HEK293 (cell line): ENCODE results near the gene DNAJC5.
A peak's percentile ranks its signal among the peaks of the same experiment; 100 is the strongest.

Experiments used
- EGR2 ChIP-seq: fragments of 450-650 bp; formaldehyde crosslinking; IDR thresholded peaks from 2 replicates; pipeline ENCODE4 v1.5.1; 2016; ENCODE audit warnings: low read depth, missing biosample characterization, missing genetic modification characterization
- FEZF1 ChIP-seq: fragments of 450-650 bp; formaldehyde crosslinking; IDR thresholded peaks from 2 replicates; pipeline ENCODE4 v1.5.1; 2016; ENCODE audit warnings: missing biosample characterization, missing genetic modification characterization
- GFI1B ChIP-seq: fragments of 450-650 bp; formaldehyde crosslinking; IDR thresholded peaks from 2 replicates; pipeline ENCODE4 v1.5.1; 2016; ENCODE audit warnings: missing biosample characterization, missing genetic modification characterization
- GLI2 ChIP-seq: fragments of 450-650 bp; formaldehyde crosslinking; IDR thresholded peaks from 2 replicates; pipeline ENCODE4; 2017; ENCODE audit warnings: missing biosample characterization, missing genetic modification characterization, low read depth, borderline replicate concordance
- GLIS1 ChIP-seq: fragments of 450-650 bp; formaldehyde crosslinking; IDR thresholded peaks from 2 replicates; pipeline ENCODE4 v1.5.1; 2016; ENCODE audit warnings: missing biosample characterization, missing genetic modification characterization
- KLF16 ChIP-seq: fragments of 450-650 bp; formaldehyde crosslinking; IDR thresholded peaks from 2 replicates; pipeline ENCODE4 v1.5.1; 2017; ENCODE audit warnings: missing biosample characterization, missing genetic modification characterization
- KLF9 ChIP-seq: fragments of 450-650 bp; formaldehyde crosslinking; IDR thresholded peaks from 2 replicates; pipeline ENCODE4 v1.5.1; 2016; ENCODE audit warnings: missing biosample characterization, missing genetic modification characterization, low read depth
- MZF1 ChIP-seq: fragments of 450-650 bp; formaldehyde crosslinking; IDR thresholded peaks from 2 replicates; pipeline ENCODE4 v1.5.1; 2017; ENCODE audit warnings: missing biosample characterization, missing genetic modification characterization, borderline replicate concordance
- OVOL3 ChIP-seq: fragments of 450-650 bp; formaldehyde crosslinking; IDR thresholded peaks from 2 replicates; pipeline ENCODE4 v1.5.1; 2016; ENCODE audit warnings: missing biosample characterization, missing genetic modification characterization
- TCF7L2 ChIP-seq: IDR thresholded peaks from 2 replicates; pipeline ENCODE4 v1.6.1; 2011; ENCODE audit warnings: low read depth, mild to moderate bottlenecking, inconsistent platforms, low read length, moderate library complexity, borderline replicate concordance
- TRIM28 ChIP-seq: IDR thresholded peaks from 2 replicates; pipeline ENCODE4 v1.6.1; 2011; ENCODE audit warnings: low read length, control low read depth, borderline replicate concordance
- ZFP41 ChIP-seq: fragments of 450-650 bp; formaldehyde crosslinking; IDR thresholded peaks from 2 replicates; pipeline ENCODE4 v1.5.1; 2016; ENCODE audit warnings: missing biosample characterization, missing genetic modification characterization, borderline replicate concordance
- ZFP69B ChIP-seq: fragments of 450-650 bp; formaldehyde crosslinking; IDR thresholded peaks from 2 replicates; pipeline ENCODE4 v1.5.1; 2016; ENCODE audit warnings: missing biosample characterization, missing genetic modification characterization
- ZNF112 ChIP-seq: fragments of 450-650 bp; formaldehyde crosslinking; IDR thresholded peaks from 2 replicates; pipeline ENCODE4 v1.5.0; 2017; ENCODE audit warnings: missing biosample characterization, missing genetic modification characterization
- ZNF16 ChIP-seq: fragments of 450-650 bp; formaldehyde crosslinking; IDR thresholded peaks from 2 replicates; pipeline ENCODE4 v1.5.1; 2016; ENCODE audit warnings: low read depth, missing biosample characterization, missing genetic modification characterization
- ZNF169 ChIP-seq: fragments of 450-650 bp; formaldehyde crosslinking; IDR thresholded peaks from 2 replicates; pipeline ENCODE4 v1.5.1; 2016; ENCODE audit warnings: missing biosample characterization, missing genetic modification characterization
- ZNF19 ChIP-seq: fragments of 450-650 bp; formaldehyde crosslinking; IDR thresholded peaks from 2 replicates; pipeline ENCODE4; 2016; ENCODE audit warnings: missing biosample characterization, missing genetic modification characterization, low read depth
- ZNF311 ChIP-seq: fragments of 450-650 bp; formaldehyde crosslinking; IDR thresholded peaks from 2 replicates; pipeline ENCODE4 v1.5.1; 2017; ENCODE audit warnings: missing biosample characterization, missing genetic modification characterization, borderline replicate concordance
- ZNF324 ChIP-seq: fragments of 450-650 bp; formaldehyde crosslinking; IDR thresholded peaks from 2 replicates; pipeline ENCODE4 v1.5.1; 2016; ENCODE audit warnings: missing biosample characterization, missing genetic modification characterization
- ZNF37A ChIP-seq: fragments of 450-650 bp; IDR thresholded peaks from 2 replicates; pipeline ENCODE4 v1.5.1; 2018; ENCODE audit warnings: missing biosample characterization, missing genetic modification characterization
- ZNF416 ChIP-seq: fragments of 450-650 bp; formaldehyde crosslinking; IDR thresholded peaks from 2 replicates; pipeline ENCODE4 v1.5.1; 2016; ENCODE audit warnings: missing biosample characterization, missing genetic modification characterization
- ZNF423 ChIP-seq: fragments of 450-650 bp; formaldehyde crosslinking; IDR thresholded peaks from 2 replicates; pipeline ENCODE4 v1.5.1; 2016; ENCODE audit warnings: missing biosample characterization, missing genetic modification characterization
- ZNF48 ChIP-seq: fragments of 450-650 bp; formaldehyde crosslinking; IDR thresholded peaks from 2 replicates; pipeline ENCODE4 v1.5.1; 2016; ENCODE audit warnings: missing biosample characterization, missing genetic modification characterization
- ZNF549 ChIP-seq: fragments of 450-650 bp; IDR thresholded peaks from 2 replicates; pipeline ENCODE4 v1.5.1; 2018; ENCODE audit warnings: missing biosample characterization, missing genetic modification characterization, mild to moderate bottlenecking, inconsistent platforms, moderate library complexity
- ZNF596 ChIP-seq: fragments of 450-650 bp; IDR thresholded peaks from 2 replicates; pipeline ENCODE4 v1.5.0; 2018; ENCODE audit warnings: missing biosample characterization, mild to moderate bottlenecking, missing genetic modification characterization, moderate library complexity
- ZNF610 ChIP-seq: fragments of 450-650 bp; formaldehyde crosslinking; IDR thresholded peaks from 2 replicates; pipeline ENCODE4 v1.5.1; 2016; ENCODE audit warnings: missing biosample characterization, missing genetic modification characterization, borderline replicate concordance
- ZNF654 ChIP-seq: fragments of 450-650 bp; formaldehyde crosslinking; IDR thresholded peaks from 2 replicates; pipeline ENCODE4 v1.5.1; 2016; ENCODE audit warnings: low read depth, missing biosample characterization, missing genetic modification characterization
- ZNF707 ChIP-seq: fragments of 450-650 bp; formaldehyde crosslinking; IDR thresholded peaks from 2 replicates; pipeline ENCODE4 v1.5.1; 2016; ENCODE audit warnings: missing biosample characterization, missing genetic modification characterization
- ZNF837 ChIP-seq: fragments of 450-650 bp; formaldehyde crosslinking; IDR thresholded peaks from 2 replicates; pipeline ENCODE4 v1.5.1; 2016; ENCODE audit warnings: missing biosample characterization, missing genetic modification characterization
- ZNF843 ChIP-seq: fragments of 450-650 bp; formaldehyde crosslinking; IDR thresholded peaks from 2 replicates; pipeline ENCODE4 v1.5.1; 2016; ENCODE audit warnings: missing biosample characterization, missing genetic modification characterization
- TF ChIP-seq, protein P1 (sequence below): fragments of 450-650 bp; formaldehyde crosslinking; IDR thresholded peaks from 2 replicates; pipeline ENCODE4 v1.5.1; 2016; ENCODE audit warnings: missing biosample characterization, missing genetic modification characterization, borderline replicate concordance
- TF ChIP-seq, protein P2 (sequence below): fragments of 450-650 bp; formaldehyde crosslinking; IDR thresholded peaks from 2 replicates; pipeline ENCODE4 v1.5.1; 2016; ENCODE audit warnings: missing biosample characterization, missing genetic modification characterization
- TF ChIP-seq, protein P3 (sequence below): fragments of 450-650 bp; formaldehyde crosslinking; IDR thresholded peaks from 2 replicates; pipeline ENCODE4 v1.5.1; 2016; ENCODE audit warnings: missing biosample characterization, missing genetic modification characterization, low read depth
- TF ChIP-seq, protein P4 (sequence below): fragments of 450-650 bp; formaldehyde crosslinking; IDR thresholded peaks from 2 replicates; pipeline ENCODE4 v1.5.1; 2017; ENCODE audit warnings: missing biosample characterization, missing genetic modification characterization
- TF ChIP-seq, protein P5 (sequence below): fragments of 450-650 bp; formaldehyde crosslinking; IDR thresholded peaks from 2 replicates; pipeline ENCODE4 v1.5.1; 2016; ENCODE audit warnings: missing biosample characterization, missing genetic modification characterization

Gene DNAJC5

DNA sequence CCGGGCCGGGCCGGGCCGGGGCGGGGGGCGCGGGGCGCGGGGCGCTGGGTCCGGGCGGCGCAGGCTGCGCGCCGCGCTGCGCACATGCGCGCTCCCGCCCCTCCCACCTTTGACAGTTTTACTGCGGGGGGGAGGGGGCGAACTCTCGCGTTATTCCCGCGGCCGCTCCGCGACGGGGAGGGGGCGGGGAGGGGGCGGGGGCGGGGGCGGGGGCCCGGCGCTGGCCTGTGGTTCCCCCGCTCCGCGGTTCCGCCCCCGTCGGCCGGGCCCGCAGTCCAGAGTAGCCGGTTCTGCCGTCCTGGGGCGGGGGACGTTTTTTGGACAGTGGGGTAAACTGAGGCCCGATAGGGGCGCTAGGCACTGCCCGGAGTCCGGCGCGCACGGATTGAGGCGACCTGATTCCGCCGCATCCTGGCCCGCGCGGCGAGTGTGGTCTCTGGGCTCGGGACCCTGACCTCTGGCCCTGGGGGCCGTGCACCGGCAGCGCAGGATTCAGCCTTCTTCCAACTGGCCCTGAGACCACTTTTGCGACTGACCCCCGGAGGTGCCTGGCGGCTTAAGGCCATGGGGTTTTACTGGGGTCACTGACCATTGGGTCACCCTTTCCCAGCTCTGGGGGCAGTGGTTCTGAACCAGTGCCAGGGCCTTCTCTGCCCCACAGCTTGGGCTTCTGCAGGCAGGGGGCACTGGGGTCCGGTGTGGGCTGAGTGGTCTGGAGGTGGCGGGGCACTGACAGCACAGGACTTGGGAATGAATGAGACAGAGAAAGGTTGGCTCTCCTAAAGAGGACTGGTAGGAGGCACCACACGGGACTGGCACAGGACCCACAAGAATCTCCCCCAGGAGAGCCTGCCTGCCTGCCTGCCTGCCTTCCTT lies 75.2 kb downstream of the DNAJC5 start, which contains the start of gene ZNF512B (continued):
- TF ChIP-seq, protein P1, sequence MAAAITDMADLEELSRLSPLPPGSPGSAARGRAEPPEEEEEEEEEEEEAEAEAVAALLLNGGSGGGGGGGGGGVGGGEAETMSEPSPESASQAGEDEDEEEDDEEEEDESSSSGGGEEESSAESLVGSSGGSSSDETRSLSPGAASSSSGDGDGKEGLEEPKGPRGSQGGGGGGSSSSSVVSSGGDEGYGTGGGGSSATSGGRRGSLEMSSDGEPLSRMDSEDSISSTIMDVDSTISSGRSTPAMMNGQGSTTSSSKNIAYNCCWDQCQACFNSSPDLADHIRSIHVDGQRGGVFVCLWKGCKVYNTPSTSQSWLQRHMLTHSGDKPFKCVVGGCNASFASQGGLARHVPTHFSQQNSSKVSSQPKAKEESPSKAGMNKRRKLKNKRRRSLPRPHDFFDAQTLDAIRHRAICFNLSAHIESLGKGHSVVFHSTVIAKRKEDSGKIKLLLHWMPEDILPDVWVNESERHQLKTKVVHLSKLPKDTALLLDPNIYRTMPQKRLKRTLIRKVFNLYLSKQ (tag by site-specific recombination) = no peak
- no peak for TF ChIP-seq GLI2 (tag by site-specific recombination)
- TF ChIP-seq EGR2 (tag by site-specific recombination) = no peak
- TF ChIP-seq ZNF596 (tag by site-specific recombination) = no peak
- no peak for TF ChIP-seq ZFP69B (tag by site-specific recombination)
- TF ChIP-seq ZNF48 (tag by site-specific recombination) = no peak
- peak; percentile 60 for TF ChIP-seq KLF9 (tag by site-specific recombination)
- TF ChIP-seq, protein P2, sequence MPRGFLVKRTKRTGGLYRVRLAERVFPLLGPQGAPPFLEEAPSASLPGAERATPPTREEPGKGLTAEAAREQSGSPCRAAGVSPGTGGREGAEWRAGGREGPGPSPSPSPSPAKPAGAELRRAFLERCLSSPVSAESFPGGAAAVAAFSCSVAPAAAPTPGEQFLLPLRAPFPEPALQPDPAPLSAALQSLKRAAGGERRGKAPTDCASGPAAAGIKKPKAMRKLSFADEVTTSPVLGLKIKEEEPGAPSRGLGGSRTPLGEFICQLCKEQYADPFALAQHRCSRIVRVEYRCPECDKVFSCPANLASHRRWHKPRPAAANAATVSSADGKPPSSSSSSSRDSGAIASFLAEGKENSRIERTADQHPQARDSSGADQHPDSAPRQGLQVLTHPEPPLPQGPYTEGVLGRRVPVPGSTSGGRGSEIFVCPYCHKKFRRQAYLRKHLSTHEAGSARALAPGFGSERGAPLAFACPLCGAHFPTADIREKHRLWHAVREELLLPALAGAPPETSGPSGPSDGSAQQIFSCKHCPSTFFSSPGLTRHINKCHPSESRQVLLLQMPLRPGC (tag by site-specific recombination) = no peak
- TF ChIP-seq KLF16 (tag by site-specific recombination) = 0 out of 2 replicates have a peak, but pooled peaks have one; percentile 47
- no peak for TF ChIP-seq MZF1 (tag by site-specific recombination)
- no peak for TF ChIP-seq ZNF707 (tag by site-specific recombination)
- TF ChIP-seq, protein P3, sequence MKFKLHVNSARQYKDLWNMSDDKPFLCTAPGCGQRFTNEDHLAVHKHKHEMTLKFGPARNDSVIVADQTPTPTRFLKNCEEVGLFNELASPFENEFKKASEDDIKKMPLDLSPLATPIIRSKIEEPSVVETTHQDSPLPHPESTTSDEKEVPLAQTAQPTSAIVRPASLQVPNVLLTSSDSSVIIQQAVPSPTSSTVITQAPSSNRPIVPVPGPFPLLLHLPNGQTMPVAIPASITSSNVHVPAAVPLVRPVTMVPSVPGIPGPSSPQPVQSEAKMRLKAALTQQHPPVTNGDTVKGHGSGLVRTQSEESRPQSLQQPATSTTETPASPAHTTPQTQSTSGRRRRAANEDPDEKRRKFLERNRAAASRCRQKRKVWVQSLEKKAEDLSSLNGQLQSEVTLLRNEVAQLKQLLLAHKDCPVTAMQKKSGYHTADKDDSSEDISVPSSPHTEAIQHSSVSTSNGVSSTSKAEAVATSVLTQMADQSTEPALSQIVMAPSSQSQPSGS (tag by site-specific recombination) = no peak
- TF ChIP-seq ZNF16 = no peak
- TF ChIP-seq FEZF1 (tag by site-specific recombination) = no peak
- no peak for TF ChIP-seq ZNF37A (tag by site-specific recombination)
- TF ChIP-seq ZNF843 (tag by site-specific recombination) = no peak
- TF ChIP-seq ZNF416 (tag by site-specific recombination) = no peak
- TF ChIP-seq TCF7L2 = no peak
- no peak for TF ChIP-seq GFI1B (tag by site-specific recombination)
- TF ChIP-seq ZNF610 (tag by site-specific recombination) = no peak
- TF ChIP-seq ZNF549 (tag by site-specific recombination) = no peak
- TF ChIP-seq OVOL3 (tag by site-specific recombination) = no peak
- TF ChIP-seq, protein P4, sequence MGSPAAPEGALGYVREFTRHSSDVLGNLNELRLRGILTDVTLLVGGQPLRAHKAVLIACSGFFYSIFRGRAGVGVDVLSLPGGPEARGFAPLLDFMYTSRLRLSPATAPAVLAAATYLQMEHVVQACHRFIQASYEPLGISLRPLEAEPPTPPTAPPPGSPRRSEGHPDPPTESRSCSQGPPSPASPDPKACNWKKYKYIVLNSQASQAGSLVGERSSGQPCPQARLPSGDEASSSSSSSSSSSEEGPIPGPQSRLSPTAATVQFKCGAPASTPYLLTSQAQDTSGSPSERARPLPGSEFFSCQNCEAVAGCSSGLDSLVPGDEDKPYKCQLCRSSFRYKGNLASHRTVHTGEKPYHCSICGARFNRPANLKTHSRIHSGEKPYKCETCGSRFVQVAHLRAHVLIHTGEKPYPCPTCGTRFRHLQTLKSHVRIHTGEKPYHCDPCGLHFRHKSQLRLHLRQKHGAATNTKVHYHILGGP (tag by site-specific recombination) = no peak
- TF ChIP-seq ZNF19 (tag by site-specific recombination) = no peak
- TF ChIP-seq ZNF311 = no peak
- TF ChIP-seq ZNF112 (tag by site-specific recombination) = no peak
- TF ChIP-seq ZNF423 = no peak
- no peak for TF ChIP-seq TRIM28
- no peak for TF ChIP-seq ZNF654 (tag by site-specific recombination)
- no peak for TF ChIP-seq ZNF169
- TF ChIP-seq ZNF837 (tag by site-specific recombination) = no peak
- no peak for TF ChIP-seq ZFP41 (tag by site-specific recombination)
- peak; percentile 63 for TF ChIP-seq GLIS1
- TF ChIP-seq, protein P5, sequence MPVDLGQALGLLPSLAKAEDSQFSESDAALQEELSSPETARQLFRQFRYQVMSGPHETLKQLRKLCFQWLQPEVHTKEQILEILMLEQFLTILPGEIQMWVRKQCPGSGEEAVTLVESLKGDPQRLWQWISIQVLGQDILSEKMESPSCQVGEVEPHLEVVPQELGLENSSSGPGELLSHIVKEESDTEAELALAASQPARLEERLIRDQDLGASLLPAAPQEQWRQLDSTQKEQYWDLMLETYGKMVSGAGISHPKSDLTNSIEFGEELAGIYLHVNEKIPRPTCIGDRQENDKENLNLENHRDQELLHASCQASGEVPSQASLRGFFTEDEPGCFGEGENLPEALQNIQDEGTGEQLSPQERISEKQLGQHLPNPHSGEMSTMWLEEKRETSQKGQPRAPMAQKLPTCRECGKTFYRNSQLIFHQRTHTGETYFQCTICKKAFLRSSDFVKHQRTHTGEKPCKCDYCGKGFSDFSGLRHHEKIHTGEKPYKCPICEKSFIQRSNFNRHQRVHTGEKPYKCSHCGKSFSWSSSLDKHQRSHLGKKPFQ (tag by site-specific recombination) = no peak
- no peak for TF ChIP-seq ZNF324
